Stomach (tissue), 4 donors: ENCODE results near the gene DUSP28.

Experiments used
- EP300 ChIP-seq: sonication (generic); formaldehyde crosslinking; IDR thresholded peaks from one replicate; pipeline ENCODE4 v1.6.1; 2017; ENCODE audit warnings: antibody characterized with exemption
- POLR2A ChIP-seq, 4 donors: fragments of 450-650 bp; IDR thresholded peaks; one replicate each; pipeline ENCODE4 v1.6.1; 2016; ENCODE audit warnings: antibody characterized with exemption in 4 of 4, control low read depth in 2 of 4, mild to moderate bottlenecking in 1 of 4, moderate library complexity in 1 of 4
- POLR2AphosphoS5 ChIP-seq, 3 donors: sonication (generic); formaldehyde crosslinking; IDR thresholded peaks; one replicate each; pipeline ENCODE4 v1.6.1; 2016; ENCODE audit warnings: antibody characterized with exemption in 3 of 3
- TF ChIP-seq, protein P1 (sequence below), 7 experiments: fragments of 450-650 bp in 4 of 7; fragments of 200-600 bp in 3 of 7; sonication (generic) in 3 of 7; IDR thresholded peaks; one replicate each; pipeline ENCODE4 v1.5.1; 2016 to 2019; ENCODE audit warnings: antibody characterized with exemption in 7 of 7, control low read depth in 2 of 7, mild to moderate bottlenecking in 1 of 7

DNA sequence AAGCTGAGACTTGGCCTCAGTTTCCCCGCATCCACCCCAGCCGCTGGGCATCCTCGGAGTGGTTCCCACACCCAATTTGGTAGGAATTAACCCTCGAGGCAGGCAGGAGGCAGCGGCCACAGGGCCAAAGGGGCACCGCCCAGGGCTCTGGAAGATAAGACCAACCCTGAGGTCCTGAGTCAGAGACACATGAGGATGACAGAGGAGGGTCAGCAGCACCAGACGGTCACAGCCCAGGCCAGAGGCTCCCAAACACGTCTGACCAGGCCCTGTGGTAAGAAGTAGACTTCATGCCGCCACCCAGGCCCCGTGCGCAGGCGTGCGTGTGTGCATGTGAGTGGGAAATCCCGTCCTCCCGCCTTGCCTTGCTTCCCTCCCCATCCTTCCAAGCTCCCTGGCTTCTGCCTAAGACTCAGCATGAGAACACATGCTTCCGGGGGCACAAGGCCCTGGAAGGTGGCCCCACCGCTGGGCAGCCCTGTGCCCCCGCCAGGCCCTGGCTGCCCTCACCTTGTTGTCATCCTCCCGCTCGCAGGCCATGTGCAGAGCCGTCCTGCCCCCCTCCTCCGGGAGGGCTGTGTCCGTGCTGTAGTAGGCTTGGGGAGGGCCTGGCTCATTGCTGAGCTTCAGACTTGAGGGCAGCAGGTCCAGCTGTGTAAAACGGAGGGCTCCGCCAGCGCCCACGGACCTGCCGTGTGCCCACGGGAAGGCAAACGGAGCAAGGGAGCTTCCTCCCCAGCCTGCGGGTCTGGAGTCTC lies 48.6 kb upstream of the DUSP28 start:
- TF ChIP-seq, protein P1, sequence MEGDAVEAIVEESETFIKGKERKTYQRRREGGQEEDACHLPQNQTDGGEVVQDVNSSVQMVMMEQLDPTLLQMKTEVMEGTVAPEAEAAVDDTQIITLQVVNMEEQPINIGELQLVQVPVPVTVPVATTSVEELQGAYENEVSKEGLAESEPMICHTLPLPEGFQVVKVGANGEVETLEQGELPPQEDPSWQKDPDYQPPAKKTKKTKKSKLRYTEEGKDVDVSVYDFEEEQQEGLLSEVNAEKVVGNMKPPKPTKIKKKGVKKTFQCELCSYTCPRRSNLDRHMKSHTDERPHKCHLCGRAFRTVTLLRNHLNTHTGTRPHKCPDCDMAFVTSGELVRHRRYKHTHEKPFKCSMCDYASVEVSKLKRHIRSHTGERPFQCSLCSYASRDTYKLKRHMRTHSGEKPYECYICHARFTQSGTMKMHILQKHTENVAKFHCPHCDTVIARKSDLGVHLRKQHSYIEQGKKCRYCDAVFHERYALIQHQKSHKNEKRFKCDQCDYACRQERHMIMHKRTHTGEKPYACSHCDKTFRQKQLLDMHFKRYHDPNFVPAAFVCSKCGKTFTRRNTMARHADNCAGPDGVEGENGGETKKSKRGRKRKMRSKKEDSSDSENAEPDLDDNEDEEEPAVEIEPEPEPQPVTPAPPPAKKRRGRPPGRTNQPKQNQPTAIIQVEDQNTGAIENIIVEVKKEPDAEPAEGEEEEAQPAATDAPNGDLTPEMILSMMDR (IDR thresholded peaks at IDR 0.05), result no peak
- no peak for TF ChIP-seq POLR2A (IDR thresholded peaks at IDR 0.05)
- no peak for TF ChIP-seq POLR2AphosphoS5 (IDR thresholded peaks at IDR 0.05)
- no peak for TF ChIP-seq EP300
